ENCODE data around the gene SSBP4.
"Not testable (repeated sequence)": the region's sequence is repeated elsewhere in the genome, so short reads cannot be mapped to it uniquely, and the experiment has no call there.

SSBP4 gene

DNA sequence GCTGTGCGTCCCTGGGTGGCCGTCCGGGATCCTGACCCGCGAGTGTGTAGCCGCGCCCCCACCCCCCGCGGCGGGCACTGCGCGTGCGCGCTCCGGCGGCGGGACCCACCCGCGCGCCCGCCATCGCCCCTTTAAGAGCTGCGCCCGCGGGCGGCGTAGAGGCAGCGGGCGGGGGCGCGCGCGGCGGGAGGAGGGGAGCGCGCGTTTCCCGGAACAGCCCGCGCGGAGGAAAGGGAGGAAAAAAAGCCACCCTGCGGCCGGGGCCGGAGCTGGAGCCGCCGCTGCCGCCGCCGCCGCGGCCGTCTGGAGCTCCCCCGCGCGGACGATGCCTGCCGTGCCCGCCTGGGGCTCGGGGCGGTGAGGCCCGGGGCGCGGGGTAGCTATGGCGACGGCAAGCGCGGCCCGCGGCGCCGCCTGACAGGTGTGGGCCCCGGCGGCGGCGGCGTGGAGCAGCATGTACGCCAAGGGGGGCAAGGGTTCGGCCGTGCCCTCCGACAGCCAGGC lies at the start of gene SSBP4:
SSBP4 (plus strand) TSS at position 204 of the 504 bp plus-strand sequence; CDS start at position 455, 251 bp downstream.
- DNase-seq: peak; percentile 86

DNA sequence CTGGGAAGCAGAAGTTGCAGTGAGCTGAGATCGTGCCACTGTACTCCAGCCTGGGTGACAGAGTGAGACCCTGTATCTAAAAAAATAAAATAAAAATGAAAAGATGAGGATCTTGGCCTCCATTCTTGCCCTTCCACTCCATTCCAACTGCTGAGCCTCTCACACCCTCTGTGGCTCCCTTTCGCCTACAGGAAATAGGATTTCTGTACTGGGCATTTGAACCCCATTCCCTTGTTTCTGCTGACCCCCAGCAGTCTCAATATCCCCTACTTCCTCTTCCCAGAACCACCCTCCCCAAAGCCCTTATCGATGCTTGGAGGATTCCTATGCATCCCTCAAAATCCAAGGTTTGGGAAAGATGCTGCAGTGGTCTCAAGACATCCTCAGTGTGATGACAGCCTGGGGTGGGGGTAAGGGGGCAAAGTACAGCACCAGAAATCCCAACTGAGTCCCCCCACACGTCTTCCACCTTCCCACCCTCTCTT lies 45.7 kb upstream of the SSBP4 start:
- DNase-seq: no peak

DNA sequence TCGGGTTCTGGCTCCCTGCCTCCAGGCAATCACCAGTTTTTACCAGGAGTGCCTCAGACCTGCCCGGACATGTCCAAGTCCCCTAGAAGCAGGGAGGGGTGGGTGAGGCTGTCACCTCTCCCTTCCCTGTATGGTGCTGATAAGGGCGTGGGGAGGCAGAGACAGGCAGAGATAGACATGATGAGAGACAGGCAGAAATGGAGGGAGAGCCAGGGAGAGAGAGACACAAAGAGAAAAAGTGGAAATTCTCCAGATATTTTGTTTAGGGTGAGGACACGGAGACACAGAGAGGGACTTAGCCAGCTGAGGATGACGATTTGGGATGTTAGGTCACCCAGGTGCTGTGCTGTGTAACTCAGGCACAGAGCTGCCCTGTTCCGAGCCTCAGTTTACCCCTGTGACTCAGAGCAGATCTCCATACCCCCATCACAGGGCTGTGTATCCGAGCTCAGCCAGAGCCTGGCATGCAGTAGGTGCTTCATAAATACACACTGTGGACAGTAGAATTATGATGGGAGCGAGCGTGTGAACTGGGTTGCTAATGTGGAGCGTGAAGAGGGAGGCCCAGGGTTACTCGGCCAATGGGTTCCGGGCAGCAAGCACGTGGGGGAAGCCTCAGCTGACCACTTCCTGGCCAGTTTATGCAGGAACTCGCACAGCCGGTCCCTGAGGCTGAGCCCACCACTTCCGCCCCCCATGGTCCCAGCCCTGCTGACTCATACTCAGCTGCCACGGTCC lies 45.1 kb upstream of the SSBP4 start:
- DNase-seq: peak; percentile 99

DNA sequence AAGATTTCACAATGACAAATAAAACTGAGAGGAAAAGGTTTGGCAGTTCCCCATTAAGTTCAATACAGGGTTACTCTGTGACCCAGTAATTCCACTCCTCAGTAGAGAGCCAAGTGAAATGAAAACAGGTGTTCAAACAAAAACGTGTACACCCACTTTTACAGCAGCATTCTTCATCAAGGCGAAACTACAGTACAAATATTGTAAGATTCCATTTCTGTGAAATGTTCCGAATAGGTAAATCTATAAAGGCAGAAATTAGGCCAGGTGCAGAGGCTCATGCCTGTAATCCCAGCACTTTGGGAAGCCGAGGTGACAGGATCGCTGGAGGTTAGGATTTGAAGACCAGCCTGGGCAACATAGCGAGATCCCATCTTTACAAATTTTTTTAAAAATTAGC lies 42.2 kb upstream of the SSBP4 start:
- no peak for DNase-seq

- DNase-seq: peak; percentile 67
Observed at GRCh38 chr19:18379803-18380747, 39.1 kb upstream of the SSBP4 start.

- no peak for DNase-seq
Observed at GRCh38 chr19:18380843-18381242, 38.4 kb upstream of the SSBP4 start.

- not testable (repeated sequence) for DNase-seq
Observed at GRCh38 chr19:18383622-18384021, 35.6 kb upstream of the SSBP4 start.

- no peak for DNase-seq
Observed at GRCh38 chr19:18384775-18385174, 34.4 kb upstream of the SSBP4 start.

DNA sequence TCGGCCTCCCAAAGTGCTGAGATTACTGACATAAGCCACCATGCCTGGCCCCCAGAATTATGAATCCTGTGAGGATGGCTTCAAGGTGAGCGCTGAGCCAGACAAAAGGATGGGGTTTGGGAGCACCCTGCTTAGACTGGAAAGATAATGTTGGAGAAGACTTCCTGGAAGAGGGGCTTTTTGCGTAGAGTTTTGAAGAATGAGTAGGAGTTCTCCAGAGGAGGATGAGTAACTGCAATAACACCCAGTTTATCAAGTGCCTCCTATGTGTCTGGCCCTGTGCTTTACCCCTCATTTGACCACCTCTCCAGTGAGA lies 33.9 kb upstream of the SSBP4 start:
- DNase-seq: no peak

- peak; percentile 87 for DNase-seq
Observed at GRCh38 chr19:18385675-18386542, 33.3 kb upstream of the SSBP4 start, which contains the start of gene GDF15. Gene GDF15 (plus strand): TSS chr19:18386158. CDS start chr19:18386190, 32 bp downstream.

GRCh38 chr19:18386543-18387271 lies 32.5 kb upstream of the SSBP4 start:
- peak; percentile 69 for DNase-seq

- peak; percentile 87 for DNase-seq
Observed at GRCh38 chr19:18388100-18388959, 30.9 kb upstream of the SSBP4 start.

- DNase-seq: peak; percentile 26
Observed at GRCh38 chr19:18388960-18389725, 30.1 kb upstream of the SSBP4 start.

DNA sequence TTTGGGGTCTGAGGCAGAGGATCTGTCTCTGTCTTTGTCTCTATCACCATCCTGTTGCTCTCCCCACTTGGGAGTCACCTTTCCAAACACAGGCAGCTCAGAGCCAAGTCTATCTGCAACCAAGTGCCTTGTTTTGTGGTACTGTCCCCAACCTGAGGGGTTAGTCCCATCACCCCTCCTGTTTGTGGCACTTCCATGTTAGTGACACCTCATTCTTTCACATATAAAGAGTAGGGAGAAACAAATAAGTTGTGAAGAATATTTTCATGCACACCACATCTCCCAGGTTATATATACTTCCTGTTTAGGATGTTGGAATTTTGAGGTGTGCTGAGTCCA lies 29.5 kb upstream of the SSBP4 start:
- no peak for DNase-seq

DNA sequence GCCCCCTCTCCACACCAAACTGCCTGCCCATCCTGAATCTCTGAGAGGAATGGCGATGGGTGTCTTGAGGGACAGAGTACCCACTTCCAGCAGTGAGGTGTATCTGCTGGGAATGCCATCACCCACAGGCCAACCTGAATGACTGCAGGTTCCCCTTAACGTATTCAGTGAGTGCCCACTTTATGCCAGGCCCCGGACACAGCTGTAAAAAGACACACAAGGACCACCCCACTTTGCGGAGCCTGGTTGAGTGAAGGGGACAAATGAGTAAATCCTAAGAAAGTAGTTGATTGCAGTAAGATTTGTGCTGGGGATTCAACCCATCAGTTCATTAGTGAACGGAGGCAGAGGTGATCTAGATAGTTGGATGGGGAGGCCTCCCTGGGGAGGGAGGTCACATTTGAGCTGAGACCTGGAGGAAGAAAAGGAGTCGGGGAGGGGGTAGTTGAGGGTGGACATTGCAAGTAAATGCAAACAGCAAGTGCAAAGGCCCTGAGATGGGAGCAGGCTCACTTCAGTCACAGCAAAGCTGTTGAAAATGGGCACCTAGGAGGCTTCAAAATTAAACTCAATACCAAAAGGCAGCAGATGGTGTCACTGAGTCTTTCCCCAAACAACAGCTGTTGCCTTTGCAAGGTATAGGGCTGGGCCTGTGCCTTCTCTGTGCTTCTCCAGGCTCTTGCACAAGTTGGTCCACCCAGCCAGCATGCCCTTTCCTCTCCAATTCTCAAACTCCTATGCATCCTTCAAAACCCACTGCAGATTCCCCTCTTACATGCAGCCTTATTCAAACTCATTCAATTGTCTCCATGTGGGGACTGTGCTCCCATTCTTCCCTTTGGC lies 28.9 kb upstream of the SSBP4 start:
- peak; percentile 67 for DNase-seq

GRCh38 chr19:18391509-18392075 lies 27.6 kb upstream of the SSBP4 start:
- DNase-seq: no peak

GRCh38 chr19:18392417-18392816 lies 26.8 kb upstream of the SSBP4 start:
- DNase-seq: peak; percentile 62

DNA sequence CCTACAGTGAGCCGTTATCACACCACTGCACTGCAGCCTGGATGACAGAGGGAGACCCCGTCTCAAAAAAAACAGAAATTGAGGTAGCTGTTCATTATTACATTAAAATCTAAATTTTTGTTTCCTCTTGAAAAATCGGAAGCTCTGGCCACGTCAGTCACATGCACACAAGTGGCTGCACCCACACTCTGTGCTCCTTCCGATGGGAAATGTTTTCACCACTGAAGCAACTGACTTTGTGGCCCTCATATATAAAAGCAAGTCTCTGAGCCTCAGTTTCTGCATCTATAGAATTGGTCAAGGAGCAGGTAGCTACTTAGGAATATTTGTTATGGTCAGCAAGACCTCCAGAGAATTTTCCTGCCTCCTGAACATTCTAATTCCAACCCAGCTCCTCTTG lies 26.3 kb upstream of the SSBP4 start:
- DNase-seq: no peak

- DNase-seq: no peak
Observed at GRCh38 chr19:18393836-18394235, 25.4 kb upstream of the SSBP4 start.
